ENCODE data around the gene CLMN.

DNA sequence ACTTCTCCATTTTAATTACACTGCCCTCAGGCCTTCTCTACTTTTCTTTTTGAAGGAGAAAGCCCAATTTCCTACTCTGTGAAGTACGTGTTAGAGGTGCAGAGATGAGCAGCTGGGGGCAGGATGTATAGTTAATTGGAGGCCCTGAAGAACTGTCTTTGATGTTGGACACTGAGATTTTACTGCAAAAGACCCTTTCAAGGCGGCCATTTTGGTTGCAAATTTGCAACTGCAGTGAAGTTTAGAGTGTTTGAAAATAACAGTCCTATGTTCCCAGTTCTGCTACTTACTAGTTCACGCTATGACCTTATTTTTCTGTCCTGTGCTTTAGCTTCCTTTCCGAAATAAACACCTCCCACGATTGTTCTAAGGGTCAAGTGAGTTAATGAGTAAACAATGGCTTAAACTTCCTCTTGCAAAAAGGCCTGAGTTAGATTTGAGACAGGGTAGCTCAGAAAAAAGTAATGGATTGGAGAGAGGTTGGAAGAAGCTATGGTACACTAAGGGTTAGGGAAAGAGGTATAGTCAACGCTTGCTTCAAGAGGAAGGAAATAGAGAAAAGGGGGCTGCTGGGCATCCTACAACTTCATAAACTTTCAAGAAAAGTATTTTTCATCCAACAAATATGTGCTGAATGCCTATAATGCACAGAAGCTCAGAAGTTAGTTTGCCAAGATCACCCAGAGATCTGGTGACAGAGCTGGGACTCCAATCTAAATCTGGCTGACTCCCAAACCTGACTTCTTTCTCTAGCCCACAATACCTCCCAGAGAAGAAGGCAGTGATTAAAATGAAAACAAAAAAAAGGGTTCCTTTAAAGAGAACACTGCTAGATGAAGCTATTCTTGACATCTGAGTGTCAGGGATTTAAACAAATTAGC is 135.9 kb downstream of the CLMN start:
- TF ChIP-seq, protein P1, sequence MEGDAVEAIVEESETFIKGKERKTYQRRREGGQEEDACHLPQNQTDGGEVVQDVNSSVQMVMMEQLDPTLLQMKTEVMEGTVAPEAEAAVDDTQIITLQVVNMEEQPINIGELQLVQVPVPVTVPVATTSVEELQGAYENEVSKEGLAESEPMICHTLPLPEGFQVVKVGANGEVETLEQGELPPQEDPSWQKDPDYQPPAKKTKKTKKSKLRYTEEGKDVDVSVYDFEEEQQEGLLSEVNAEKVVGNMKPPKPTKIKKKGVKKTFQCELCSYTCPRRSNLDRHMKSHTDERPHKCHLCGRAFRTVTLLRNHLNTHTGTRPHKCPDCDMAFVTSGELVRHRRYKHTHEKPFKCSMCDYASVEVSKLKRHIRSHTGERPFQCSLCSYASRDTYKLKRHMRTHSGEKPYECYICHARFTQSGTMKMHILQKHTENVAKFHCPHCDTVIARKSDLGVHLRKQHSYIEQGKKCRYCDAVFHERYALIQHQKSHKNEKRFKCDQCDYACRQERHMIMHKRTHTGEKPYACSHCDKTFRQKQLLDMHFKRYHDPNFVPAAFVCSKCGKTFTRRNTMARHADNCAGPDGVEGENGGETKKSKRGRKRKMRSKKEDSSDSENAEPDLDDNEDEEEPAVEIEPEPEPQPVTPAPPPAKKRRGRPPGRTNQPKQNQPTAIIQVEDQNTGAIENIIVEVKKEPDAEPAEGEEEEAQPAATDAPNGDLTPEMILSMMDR (IDR thresholded peaks at IDR 0.05; ENCODE audit: low read length) = no peak
- TF ChIP-seq EZH2 (IDR thresholded peaks at IDR 0.05; ENCODE audit: borderline replicate concordance, low read length) = no peak
